NCI-H748 treated with DMSO at 0.1 percent for 48 hours (cell line): Measurements from ENCODE around the gene TCFL5.

Source experiments
- DNase-seq: peaks from one replicate; lab custom pipeline; 2025; lab: John Stamatoyannopoulos, UW

TCFL5 gene

GRCh38 chr20:62809530-62810428 is 51.8 kb downstream of the TCFL5 start:
- DNase-seq = no peak

- DNase-seq = no peak
Observed at GRCh38 chr20:62808211-62808865, 53.3 kb downstream of the TCFL5 start.

GRCh38 chr20:62807444-62808210 is 54.0 kb downstream of the TCFL5 start:
- DNase-seq = no peak

GRCh38 chr20:62806383-62807050 is 55.1 kb downstream of the TCFL5 start:
- DNase-seq = no peak

- no peak for DNase-seq
Observed at GRCh38 chr20:62805711-62806382, 55.8 kb downstream of the TCFL5 start.

GRCh38 chr20:62805155-62805710 is 56.4 kb downstream of the TCFL5 start:
- no peak for DNase-seq

GRCh38 chr20:62804627-62805154 is 56.9 kb downstream of the TCFL5 start, which contains the start of gene OGFR:
TSS of gene OGFR (plus strand) at chr20:62804835. CDS start at chr20:62804860, 25 bp downstream.
- DNase-seq = no peak

GRCh38 chr20:62804021-62804626 is 57.5 kb downstream of the TCFL5 start:
- no peak for DNase-seq

GRCh38 chr20:62802026-62802712 is 59.5 kb downstream of the TCFL5 start:
- no peak for DNase-seq

GRCh38 chr20:62801284-62802010 is 60.2 kb downstream of the TCFL5 start:
- DNase-seq = no peak

GRCh38 chr20:62800314-62801259 is 61.0 kb downstream of the TCFL5 start:
- no peak for DNase-seq

GRCh38 chr20:62799873-62800272 is 61.7 kb downstream of the TCFL5 start:
- DNase-seq = no peak

- DNase-seq = no peak
Observed at GRCh38 chr20:62799459-62799858, 62.2 kb downstream of the TCFL5 start.

GRCh38 chr20:62799036-62799435 is 62.6 kb downstream of the TCFL5 start:
- no peak for DNase-seq

- no peak for DNase-seq
Observed at GRCh38 chr20:62797671-62798532, 63.7 kb downstream of the TCFL5 start.

GRCh38 chr20:62796699-62797491 is 64.7 kb downstream of the TCFL5 start:
- DNase-seq = no peak
